ENCODE data around the gene STPG3. TPM values are rescaled to one million over a fixed set of nuclear protein-coding genes. Genes with fewer than 3 reads are reported as not detected.
A peak's percentile ranks its signal among the peaks of the same experiment; 100 is the strongest.

STPG3 gene
- total and polyA plus RNA-seq, 8 donors: not detected

- H3K36me3 ChIP-seq: peaks cover 0 to 13% (median 8%) of the 10 kb centered on the region in 4 donors
- peak in 1 of 2 donors; percentile 32 for DNase-seq
- WGBS, 5 donors: 87 to 89% (median 89%) methylated on average over 24 to 52 of the region's 52 CpGs
- TF ChIP-seq POLR2AphosphoS5 (IDR thresholded peaks at IDR 0.05): no peak
- no peak for TF ChIP-seq EP300 (IDR thresholded peaks at IDR 0.05)
- TF ChIP-seq POLR2A (IDR thresholded peaks at IDR 0.05): no peak
- no peak for TF ChIP-seq CTCF (IDR thresholded peaks at IDR 0.05)
- H3K4me1 ChIP-seq: peaks cover 45 to 85% (median 82%) of the 10 kb centered on the region in 4 donors
- no peaks in the 10 kb centered on the region for H3K9me3 ChIP-seq
- peaks cover 0 to 14% (median 0%) of the 10 kb centered on the region in 3 donors for H3K27me3 ChIP-seq
- intact Hi-C loops (cut with DNase I; ENCODE audit: low total_unique reads): no loop called here
- H3K4me3 ChIP-seq: peak overlapping the region in 1 of 4 donors; percentile 1
- H3K27ac ChIP-seq: peak overlapping the region in 2 of 5 donors; percentile 16 to 64
Observed at GRCh38 chr9:137220317-137221094, 30.6 kb upstream of the STPG3 start.

GRCh38 chr9:137221095-137221505, 30.0 kb upstream of the STPG3 start:
- TF ChIP-seq POLR2A (IDR thresholded peaks at IDR 0.05) (no peak), CTCF (IDR thresholded peaks at IDR 0.05) (no peak), POLR2AphosphoS5 (IDR thresholded peaks at IDR 0.05) (no peak), EP300 (IDR thresholded peaks at IDR 0.05) (no peak)
- H3K36me3 ChIP-seq: peaks cover 0 to 7% (median 4%) of the 10 kb centered on the region in 4 donors
- H3K9me3 ChIP-seq: no peaks in the 10 kb centered on the region
- peaks cover 45 to 91% (median 86%) of the 10 kb centered on the region in 4 donors for H3K4me1 ChIP-seq
- DNase-seq: no peak
- H3K27me3 ChIP-seq: peaks cover 0 to 14% (median 0%) of the 10 kb centered on the region in 3 donors
- peak overlapping the region; percentile 44 to 58 (median 46) for H3K4me3 ChIP-seq
- 69 to 86% (median 81%) methylated on average over 7 to 14 of the region's 14 CpGs for WGBS, 5 donors
- intact Hi-C loops (cut with DNase I; ENCODE audit: low total_unique reads): no loop called here
- peak overlapping the region in 4 of 5 donors; percentile 61 to 73 (median 64) for H3K27ac ChIP-seq

GRCh38 chr9:137221506-137222111, 29.5 kb upstream of the STPG3 start:
- WGBS, 5 donors: 5 to 21% (median 7%) methylated on average over 12 to 59 of the region's 61 CpGs
- intact Hi-C loops (cut with DNase I; ENCODE audit: low total_unique reads): no loop called here
- Histone ChIP-seq H3K4me3 (peak overlapping the region; percentile 44 to 58 (median 46)), H3K27me3 (peaks cover 0 to 14% (median 0%) of the 10 kb centered on the region in 3 donors), H3K36me3 (peaks cover 0 to 2% (median 0%) of the 10 kb centered on the region in 4 donors), H3K27ac (peak overlapping the region; percentile 52 to 73 (median 64)), H3K9me3 (no peaks in the 10 kb centered on the region), H3K4me1 (peaks cover 41 to 92% (median 88%) of the 10 kb centered on the region in 4 donors)
- TF ChIP-seq POLR2A (IDR thresholded peaks at IDR 0.05) (no peak), EP300 (IDR thresholded peaks at IDR 0.05) (no peak), POLR2AphosphoS5 (IDR thresholded peaks at IDR 0.05) (no peak), CTCF (IDR thresholded peaks at IDR 0.05) (no peak)
- peak in 1 of 2 donors; percentile 73 for DNase-seq

All from stomach (tissue), 9 donors.